CD4-positive, alpha-beta memory T cell (primary cell): ENCODE results near the gene PEX5. TPM values are rescaled to one million over a fixed set of nuclear protein-coding genes. Genes with fewer than 3 reads are reported as not detected.
A peak's percentile ranks its signal among the peaks of the same experiment; 100 is the strongest.

ENCODE experiments used
- CTCF ChIA-PET: fragments of 350-600 bp; sonication (Branson Sonifier 250); formaldehyde crosslinking; loops from one replicate; lab custom pipeline; 2021; ENCODE audit warnings: inconsistent platforms; ENCODE audit not compliant: partially characterized antibody; lab: Charles Lee
- POLR2A ChIA-PET: fragments of 350-600 bp; sonication (Branson Sonifier 250); formaldehyde crosslinking; loops from one replicate; lab custom pipeline; 2021; ENCODE audit not compliant: partially characterized antibody; lab: Charles Lee
- DNase-seq, 5 donors: peaks; one replicate each; pipeline versions ENCODE4 v3.0.0 to v3.0.0-alpha.2; 2020 to 2022; ENCODE audit warnings: mixed read lengths in 1 of 5
- H3K27ac ChIP-seq: one replicate; pipeline ENCODE4 v1.7.0; 2013; ENCODE audit warnings: low read depth, low read length
- H3K27me3 ChIP-seq: 2 replicates; pipeline ENCODE4 v1.7.0; 2013; ENCODE audit warnings: mild to moderate bottlenecking, low read length, moderate library complexity; ENCODE audit not compliant: insufficient read depth
- H3K36me3 ChIP-seq: 2 replicates; pipeline ENCODE4 v1.7.0; 2013; ENCODE audit warnings: mild to moderate bottlenecking, low read length, moderate library complexity; ENCODE audit not compliant: insufficient read depth
- H3K4me1 ChIP-seq: 2 replicates; pipeline ENCODE4 v1.7.0; 2013; ENCODE audit warnings: mild to moderate bottlenecking, low read length, moderate library complexity; ENCODE audit not compliant: insufficient read depth
- H3K4me3 ChIP-seq, 2 donors: one replicate each; pipeline ENCODE4 v1.7.0; 2013; ENCODE audit warnings: low read length in 2 of 2, mild to moderate bottlenecking in 1 of 2
- H3K9me3 ChIP-seq, 2 donors: one replicate each; pipeline ENCODE4 v1.7.0; 2013; ENCODE audit warnings: low read length in 2 of 2, control low read depth in 1 of 2; ENCODE audit not compliant: control insufficient read depth in 1 of 2
- H3K27ac Mint-ChIP-seq, 7 donors: one replicate each; pipeline ENCODE4 v1.8.0; 2020 to 2021; ENCODE audit warnings: mixed read lengths in 7 of 7, mild to moderate bottlenecking in 6 of 7, inconsistent platforms in 3 of 7, moderate library complexity in 3 of 7
- H3K27me3 Mint-ChIP-seq, 2 donors: one replicate each; pipeline ENCODE4 v1.8.0; 2020 to 2021; ENCODE audit warnings: mixed read lengths in 2 of 2
- H3K36me3 Mint-ChIP-seq, 2 donors: one replicate each; pipeline ENCODE4 v1.8.0; 2020 to 2021; ENCODE audit warnings: mixed read lengths in 2 of 2, inconsistent platforms in 1 of 2, mild to moderate bottlenecking in 1 of 2
- H3K4me1 Mint-ChIP-seq, 4 donors: one replicate each; pipeline ENCODE4 v1.8.0; 2020 to 2021; ENCODE audit warnings: mixed read lengths in 4 of 4, mild to moderate bottlenecking in 1 of 4
- H3K4me3 Mint-ChIP-seq, 8 donors: one replicate each; pipeline ENCODE4 v1.8.0; 2020 to 2021; ENCODE audit warnings: mixed read lengths in 8 of 8, mild to moderate bottlenecking in 7 of 8, moderate library complexity in 6 of 8, inconsistent platforms in 3 of 8
- H3K9me3 Mint-ChIP-seq, 8 donors: one replicate each; pipeline ENCODE4 v1.8.0; 2020 to 2021; ENCODE audit warnings: mixed read lengths in 8 of 8, mild to moderate bottlenecking in 5 of 8, inconsistent platforms in 3 of 8, moderate library complexity in 1 of 8
- intact Hi-C: fragments of 100-400 bp; cut with micrococcal nuclease; formaldehyde crosslinking; loops from one replicate; pipeline ENCODE4 v1.15.1; 2023
- polyA plus RNA-seq, 2 donors: library from polyadenylated mRNA; unstranded; fragments of 300-500 nt; fragmentation: Illumina TruSeq; gene quantifications; one replicate each; pipeline ENCODE4 v1.2.3, GENCODE V29; 2021
- total RNA-seq, 2 experiments: library from RNA; stranded (reverse); gene quantifications; one replicate each; pipeline ENCODE4 v1.2.3, GENCODE V29; 2021

PEX5 gene
- total and polyA plus RNA-seq, 4 experiments from 2014 or later: 10.8 to 28.9 (median 21.5) TPM

- DNase-seq: peak in 3 of 5 donors; percentile 14 to 33 (median 15)
- peaks cover 46 to 81% of the 10 kb centered on the region in 2 donors for H3K36me3 Mint-ChIP-seq
- no peaks in the 10 kb centered on the region for H3K4me1 ChIP-seq
- peaks cover 0 to 12% (median 2%) of the 10 kb centered on the region in 4 donors for H3K4me1 Mint-ChIP-seq
- intact Hi-C loops: no loop called here
- H3K27ac Mint-ChIP-seq: peak overlapping the region in 1 of 7 donors; percentile 43
- no peaks in the 10 kb centered on the region for H3K27me3 ChIP-seq
- ChIA-PET POLR2A (interaction anchor here (1.1 kb wide), 1 partner anchor 36 kb away, joined by 4 read pairs; no protein-coding TSS in a partner anchor), CTCF (interaction anchor here (0.9 to 8.5 kb wide), 12 partner anchors 9 to 257 kb away, joined by 3 to 42 read pairs (median 6); partner anchors contain the start of genes C1RL and PEX5)
- H3K36me3 ChIP-seq: peaks cover 25% of the 10 kb centered on the region
- H3K27me3 Mint-ChIP-seq: no peaks in the 10 kb centered on the region
- H3K4me3 ChIP-seq: no peak overlapping the region
- no peaks in the 10 kb centered on the region for H3K9me3 Mint-ChIP-seq
- no peaks in the 10 kb centered on the region for H3K9me3 ChIP-seq
- H3K27ac ChIP-seq: no peak overlapping the region
- no peak overlapping the region for H3K4me3 Mint-ChIP-seq
These were observed 44.9 kb upstream of the PEX5 start for GRCh38 chr12:7144414-7145120.

- Mint-ChIP-seq H3K36me3 (peaks cover 50 to 83% of the 10 kb centered on the region in 2 donors), H3K27ac (peak overlapping the region in 2 of 7 donors; percentile 5 to 13), H3K9me3 (no peaks in the 10 kb centered on the region), H3K4me3 (no peak overlapping the region), H3K4me1 (peaks cover 0 to 12% (median 2%) of the 10 kb centered on the region in 4 donors), H3K27me3 (no peaks in the 10 kb centered on the region)
- H3K27ac ChIP-seq: no peak overlapping the region
- intact Hi-C loops: no loop called here
- no peak overlapping the region for H3K4me3 ChIP-seq
- no peaks in the 10 kb centered on the region for H3K9me3 ChIP-seq
- no peaks in the 10 kb centered on the region for H3K27me3 ChIP-seq
- peaks cover 36% of the 10 kb centered on the region for H3K36me3 ChIP-seq
- H3K4me1 ChIP-seq: no peaks in the 10 kb centered on the region
- no peak for DNase-seq
- ChIA-PET CTCF (interaction anchor here (0.7 to 8.5 kb wide), 9 partner anchors 8 to 492 kb away, joined by 3 to 42 read pairs (median 8); partner anchors contain the start of genes C1RL and PEX5), POLR2A (no interaction called here)
These were observed 43.8 kb upstream of the PEX5 start for GRCh38 chr12:7145671-7146070.

GRCh38 chr12:7146228-7146627 is 43.3 kb upstream of the PEX5 start:
- CTCF ChIA-PET: interaction anchor here (1.2 to 8.5 kb wide), 5 partner anchors 10 to 491 kb away, joined by 3 to 42 read pairs (median 17); partner anchors contain the start of gene PEX5
- intact Hi-C loops: no loop called here
- Mint-ChIP-seq H3K4me3 (no peak overlapping the region), H3K27me3 (no peaks in the 10 kb centered on the region), H3K9me3 (no peaks in the 10 kb centered on the region), H3K27ac (peak overlapping the region in 2 of 7 donors; percentile 30 to 65), H3K36me3 (peaks cover 51 to 81% of the 10 kb centered on the region in 2 donors), H3K4me1 (peaks cover 0 to 12% (median 2%) of the 10 kb centered on the region in 4 donors)
- H3K4me1 ChIP-seq: no peaks in the 10 kb centered on the region
- DNase-seq: no peak
- no peak overlapping the region for H3K4me3 ChIP-seq
- POLR2A ChIA-PET: no interaction called here
- no peak overlapping the region for H3K27ac ChIP-seq
- H3K36me3 ChIP-seq: peaks cover 41% of the 10 kb centered on the region
- H3K9me3 ChIP-seq: no peaks in the 10 kb centered on the region
- no peaks in the 10 kb centered on the region for H3K27me3 ChIP-seq

GRCh38 chr12:7146906-7147305 is 42.6 kb upstream of the PEX5 start:
- Histone ChIP-seq H3K9me3 (no peaks in the 10 kb centered on the region), H3K4me1 (no peaks in the 10 kb centered on the region), H3K27ac (no peak overlapping the region), H3K4me3 (no peak overlapping the region), H3K36me3 (peaks cover 45% of the 10 kb centered on the region), H3K27me3 (no peaks in the 10 kb centered on the region)
- peaks cover 0 to 9% (median 1%) of the 10 kb centered on the region in 4 donors for H3K4me1 Mint-ChIP-seq
- ChIA-PET POLR2A (no interaction called here), CTCF (interaction anchor here (1.2 to 8.5 kb wide), 3 partner anchors 18 to 182 kb away, joined by 3 to 42 read pairs (median 17); no protein-coding TSS in a partner anchor)
- H3K9me3 Mint-ChIP-seq: no peaks in the 10 kb centered on the region
- H3K27me3 Mint-ChIP-seq: no peaks in the 10 kb centered on the region
- DNase-seq: no peak
- peaks cover 45 to 77% of the 10 kb centered on the region in 2 donors for H3K36me3 Mint-ChIP-seq
- intact Hi-C loops: no loop called here
- H3K4me3 Mint-ChIP-seq: no peak overlapping the region
- no peak overlapping the region for H3K27ac Mint-ChIP-seq

GRCh38 chr12:7150356-7150755 is 39.1 kb upstream of the PEX5 start:
- Histone ChIP-seq H3K27ac (no peak overlapping the region), H3K27me3 (no peaks in the 10 kb centered on the region), H3K9me3 (no peaks in the 10 kb centered on the region), H3K36me3 (peaks cover 51% of the 10 kb centered on the region), H3K4me1 (no peaks in the 10 kb centered on the region), H3K4me3 (no peak overlapping the region)
- H3K4me1 Mint-ChIP-seq: no peaks in the 10 kb centered on the region
- no peak overlapping the region for H3K27ac Mint-ChIP-seq
- no peak overlapping the region for H3K4me3 Mint-ChIP-seq
- peaks cover 57 to 81% of the 10 kb centered on the region in 2 donors for H3K36me3 Mint-ChIP-seq
- CTCF ChIA-PET: interaction anchor here (1.0 to 1.2 kb wide), 2 partner anchors 8 to 11 kb away, joined by 3 to 5 read pairs; no protein-coding TSS in a partner anchor
- POLR2A ChIA-PET: interaction anchor here (0.9 kb wide), 1 partner anchor 12 kb away, joined by 3 read pairs; no protein-coding TSS in a partner anchor
- no peak for DNase-seq
- H3K27me3 Mint-ChIP-seq: no peaks in the 10 kb centered on the region
- intact Hi-C loops: no loop called here
- no peaks in the 10 kb centered on the region for H3K9me3 Mint-ChIP-seq

GRCh38 chr12:7150841-7151240 is 38.6 kb upstream of the PEX5 start:
- H3K4me1 ChIP-seq: no peaks in the 10 kb centered on the region
- Mint-ChIP-seq H3K27ac (no peak overlapping the region), H3K36me3 (peaks cover 54 to 81% of the 10 kb centered on the region in 2 donors), H3K4me3 (no peak overlapping the region), H3K27me3 (no peaks in the 10 kb centered on the region), H3K9me3 (no peaks in the 10 kb centered on the region), H3K4me1 (no peaks in the 10 kb centered on the region)
- no peaks in the 10 kb centered on the region for H3K9me3 ChIP-seq
- CTCF ChIA-PET: interaction anchor here (1.0 kb wide), 1 partner anchor 9 kb away, joined by 5 read pairs; no protein-coding TSS in a partner anchor
- peaks cover 51% of the 10 kb centered on the region for H3K36me3 ChIP-seq
- POLR2A ChIA-PET: interaction anchor here (0.9 kb wide), 1 partner anchor 11 kb away, joined by 3 read pairs; no protein-coding TSS in a partner anchor
- intact Hi-C loops: no loop called here
- no peak for DNase-seq
- no peak overlapping the region for H3K27ac ChIP-seq
- H3K4me3 ChIP-seq: no peak overlapping the region
- H3K27me3 ChIP-seq: no peaks in the 10 kb centered on the region

GRCh38 chr12:7151532-7151931 is 38.0 kb upstream of the PEX5 start:
- intact Hi-C loops: no loop called here
- Histone ChIP-seq H3K27ac (no peak overlapping the region), H3K4me1 (no peaks in the 10 kb centered on the region), H3K9me3 (no peaks in the 10 kb centered on the region), H3K27me3 (no peaks in the 10 kb centered on the region), H3K36me3 (peaks cover 51% of the 10 kb centered on the region), H3K4me3 (no peak overlapping the region)
- ChIA-PET POLR2A (no interaction called here), CTCF (no interaction called here)
- H3K4me3 Mint-ChIP-seq: no peak overlapping the region
- H3K27ac Mint-ChIP-seq: no peak overlapping the region
- H3K36me3 Mint-ChIP-seq: peaks cover 49 to 82% of the 10 kb centered on the region in 2 donors
- H3K9me3 Mint-ChIP-seq: no peaks in the 10 kb centered on the region
- H3K27me3 Mint-ChIP-seq: no peaks in the 10 kb centered on the region
- no peak for DNase-seq
- H3K4me1 Mint-ChIP-seq: no peaks in the 10 kb centered on the region
